Measurements from ENCODE around the gene SNX10.

Gene SNX10

GRCh38 chr7:26340476-26341018, 48.9 kb downstream of the SNX10 start:
- FAIRE-seq, result no peak

GRCh38 chr7:26343320-26343832, 51.7 kb downstream of the SNX10 start:
- no peak for FAIRE-seq

GRCh38 chr7:26343837-26344236, 52.2 kb downstream of the SNX10 start:
- no peak for FAIRE-seq

- FAIRE-seq, result no peak
Measured at GRCh38 chr7:26345202-26345601, 53.5 kb downstream of the SNX10 start.

- FAIRE-seq, result no peak
Measured at GRCh38 chr7:26345837-26346236, 54.2 kb downstream of the SNX10 start.

GRCh38 chr7:26346611-26347203, 55.0 kb downstream of the SNX10 start:
- no peak for FAIRE-seq

GRCh38 chr7:26348234-26348851, 56.7 kb downstream of the SNX10 start:
- FAIRE-seq, result no peak

GRCh38 chr7:26349005-26349915, 57.6 kb downstream of the SNX10 start:
- no peak for FAIRE-seq

- FAIRE-seq, result no peak
Measured at GRCh38 chr7:26351171-26351570, 59.5 kb downstream of the SNX10 start.

GRCh38 chr7:26356229-26356628, 64.6 kb downstream of the SNX10 start:
- FAIRE-seq, result no peak

GRCh38 chr7:26356929-26357798, 65.5 kb downstream of the SNX10 start:
- no peak for FAIRE-seq

- no peak for FAIRE-seq
Measured at GRCh38 chr7:26357799-26358151, 66.1 kb downstream of the SNX10 start.

- FAIRE-seq, result no peak
Measured at GRCh38 chr7:26360650-26361049, 69.0 kb downstream of the SNX10 start.

- FAIRE-seq, result no peak
Measured at GRCh38 chr7:26361637-26362036, 70.0 kb downstream of the SNX10 start.

- FAIRE-seq, result no peak
Measured at GRCh38 chr7:26363465-26363864, 71.8 kb downstream of the SNX10 start.

GRCh38 chr7:26365077-26365900, 73.6 kb downstream of the SNX10 start:
- peak; percentile 92 for FAIRE-seq

- FAIRE-seq, result no peak
Measured at GRCh38 chr7:26365901-26366275, 74.2 kb downstream of the SNX10 start.

GRCh38 chr7:26367219-26367711, 75.6 kb downstream of the SNX10 start:
- no peak for FAIRE-seq

GRCh38 chr7:26368542-26368941, 76.9 kb downstream of the SNX10 start:
- peak; percentile 77 for FAIRE-seq

- FAIRE-seq, result peak; percentile 67
Measured at GRCh38 chr7:26369593-26369992, 77.9 kb downstream of the SNX10 start.

- FAIRE-seq, result no peak
Measured at GRCh38 chr7:26370011-26370410, 78.3 kb downstream of the SNX10 start.
